OCI-M2 (cell line): Measurements from ENCODE around the gene ZNRF3.
A peak's percentile ranks its signal among the peaks of the same experiment; 100 is the strongest.
"Not testable (repeated sequence)": the region's sequence is repeated elsewhere in the genome, so short reads cannot be mapped to it uniquely, and the experiment has no call there.

ENCODE experiments used
- DNase-seq: peaks from one replicate; lab custom pipeline; 2025; ENCODE audit not compliant: unreplicated experiment; lab: John Stamatoyannopoulos, UW

ZNRF3 gene

GRCh38 chr22:28882878-28883656 lies at the start of gene ZNRF3:
Gene ZNRF3 (plus strand): TSS chr22:28883572. CDS start chr22:28883767, 195 bp downstream.
- peak; percentile 30 for DNase-seq

GRCh38 chr22:28835630-28836189 lies 47.7 kb upstream of the ZNRF3 start:
- no peak for DNase-seq

- no peak for DNase-seq
Measured at GRCh38 chr22:28837640-28838039, 45.7 kb upstream of the ZNRF3 start.

GRCh38 chr22:28838971-28839370 lies 44.4 kb upstream of the ZNRF3 start:
- no peak for DNase-seq

- DNase-seq, result no peak
Measured at GRCh38 chr22:28841111-28841510, 42.3 kb upstream of the ZNRF3 start.

- DNase-seq, result no peak
Measured at GRCh38 chr22:28843633-28844032, 39.7 kb upstream of the ZNRF3 start.

- DNase-seq, result not testable (repeated sequence)
Measured at GRCh38 chr22:28844277-28844676, 39.1 kb upstream of the ZNRF3 start.

GRCh38 chr22:28846994-28847393 lies 36.4 kb upstream of the ZNRF3 start:
- DNase-seq, result no peak

GRCh38 chr22:28855355-28856094 lies 27.8 kb upstream of the ZNRF3 start:
- no peak for DNase-seq

GRCh38 chr22:28856095-28856455 lies 27.3 kb upstream of the ZNRF3 start:
- no peak for DNase-seq

- DNase-seq, result no peak
Measured at GRCh38 chr22:28857288-28857687, 26.1 kb upstream of the ZNRF3 start.

GRCh38 chr22:28864878-28865596 lies 18.3 kb upstream of the ZNRF3 start:
- no peak for DNase-seq

GRCh38 chr22:28867191-28867590 lies 16.2 kb upstream of the ZNRF3 start:
- no peak for DNase-seq

- DNase-seq, result not testable (repeated sequence)
Measured at GRCh38 chr22:28868389-28868788, 15.0 kb upstream of the ZNRF3 start.

GRCh38 chr22:28869736-28870135 lies 13.6 kb upstream of the ZNRF3 start:
- no peak for DNase-seq

GRCh38 chr22:28873183-28873963 lies 10.0 kb upstream of the ZNRF3 start:
- no peak for DNase-seq

GRCh38 chr22:28874061-28874460 lies 9.3 kb upstream of the ZNRF3 start:
- no peak for DNase-seq

- no peak for DNase-seq
Measured at GRCh38 chr22:28874811-28875320, 8.5 kb upstream of the ZNRF3 start.

GRCh38 chr22:28882545-28882877 lies 861 bp upstream of the ZNRF3 start:
- peak; percentile 38 for DNase-seq

- no peak for DNase-seq
Measured at GRCh38 chr22:28883657-28883916, 215 bp downstream of the ZNRF3 start.
